OCI-LY1 (cell line): ENCODE results near the gene TCP11L2.
"Not testable (repeated sequence)": the region's sequence is repeated elsewhere in the genome, so short reads cannot be mapped to it uniquely, and the experiment has no call there.

Experiments
- H2AFZ ChIP-seq: fragments of 200-600 bp; sonication (generic), shearing (Covaris generic); 2 replicates; pipeline ENCODE4 v1.6.0; 2014; ENCODE audit warnings: antibody characterized with exemption, mild to moderate bottlenecking, low read length
- H3F3A ChIP-seq: fragments of 200-600 bp; sonication (generic), shearing (Covaris generic); 2 replicates; pipeline ENCODE4 v1.6.0; 2014; ENCODE audit warnings: mild to moderate bottlenecking, antibody characterized with exemption, low read length, moderate library complexity; ENCODE audit not compliant: insufficient read depth
- H3K27ac ChIP-seq: fragments of 200-600 bp; sonication (generic); 2 replicates; pipeline ENCODE4 v1.5.1; 2014; ENCODE audit warnings: low read length, mixed run types, mild to moderate bottlenecking, low read depth; ENCODE audit not compliant: poor library complexity, severe bottlenecking
- H3K27me3 ChIP-seq: fragments of 200-600 bp; sonication (generic); 2 replicates; pipeline ENCODE4 v1.6.0; 2014; ENCODE audit warnings: antibody characterized with exemption, mild to moderate bottlenecking, low read length, moderate library complexity; ENCODE audit not compliant: insufficient read depth
- H3K36me3 ChIP-seq: fragments of 200-600 bp; sonication (generic); 2 replicates; pipeline ENCODE4 v1.6.1; 2014; ENCODE audit warnings: mild to moderate bottlenecking, antibody characterized with exemption, low read length, moderate library complexity, mixed read lengths; ENCODE audit not compliant: insufficient read depth
- H3K4me1 ChIP-seq: fragments of 200-600 bp; sonication (generic); 2 replicates; pipeline ENCODE4 v1.5.1; 2014; ENCODE audit warnings: mild to moderate bottlenecking, low read length, moderate library complexity; ENCODE audit not compliant: insufficient read depth, severe bottlenecking
- H3K4me2 ChIP-seq: fragments of 200-600 bp; sonication (generic), shearing (Covaris generic); 2 replicates; pipeline ENCODE4 v1.6.1; 2014; ENCODE audit warnings: low read length
- H3K4me3 ChIP-seq: fragments of 200-600 bp; sonication (generic); 2 replicates; pipeline ENCODE4 v1.5.1; 2014; ENCODE audit warnings: low read length, low read depth, mild to moderate bottlenecking, mixed read lengths; ENCODE audit not compliant: poor library complexity, severe bottlenecking
- H3K79me2 ChIP-seq: fragments of 200-600 bp; shearing (Covaris generic); 2 replicates; pipeline ENCODE4 v1.6.1; 2016; ENCODE audit warnings: mixed run types, low read length, mixed read lengths; ENCODE audit not compliant: insufficient read depth
- H3K9ac ChIP-seq: fragments of 200-600 bp; sonication (generic), shearing (Covaris generic); 2 replicates; pipeline ENCODE4 v1.6.1; 2014; ENCODE audit warnings: mild to moderate bottlenecking, low read length, mixed read lengths
- H3K9me2 ChIP-seq: fragments of 200-600 bp; sonication (generic), shearing (Covaris generic); 2 replicates; pipeline ENCODE4 v1.6.1; 2014; ENCODE audit warnings: low read depth, mild to moderate bottlenecking, low read length, mixed read lengths
- H3K9me3 ChIP-seq: fragments of 200-600 bp; shearing (Covaris generic); 2 replicates; pipeline ENCODE4 v1.6.1; 2014; ENCODE audit warnings: low read length, mixed read lengths
- H4K20me1 ChIP-seq: fragments of 200-600 bp; sonication (generic), shearing (Covaris generic); 2 replicates; pipeline ENCODE4 v1.6.0; 2016; ENCODE audit warnings: mild to moderate bottlenecking, low read length; ENCODE audit not compliant: insufficient read depth
- CTCF ChIP-seq: fragments of 200-600 bp; sonication (generic), shearing (Covaris generic); IDR thresholded peaks from 2 replicates; pipeline ENCODE4 v1.5.1; 2017; ENCODE audit warnings: mild to moderate bottlenecking, antibody characterized with exemption, low read length, moderate library complexity, mixed read lengths
- EZH2 ChIP-seq: fragments of 200-600 bp; sonication (generic), shearing (Covaris generic); IDR thresholded peaks from 2 replicates; pipeline ENCODE4 v1.8.0; 2017; ENCODE audit warnings: borderline replicate concordance, mixed run types, mild to moderate bottlenecking, antibody characterized with exemption, low read length, moderate library complexity, mixed read lengths

Gene TCP11L2

GRCh38 chr12:106369624-106370346 lies 67.3 kb downstream of the TCP11L2 start:
- Histone ChIP-seq H3K4me3 (no peak overlapping the region), H3K27ac (no peak overlapping the region), H3K79me2 (no peaks in the 10 kb centered on the region), H3K9me2 (no peaks in the 10 kb centered on the region), H3K9ac (no peak overlapping the region), H3K27me3 (no peaks in the 10 kb centered on the region), H2AFZ (no peak overlapping the region), H4K20me1 (no peaks in the 10 kb centered on the region), H3K4me1 (no peaks in the 10 kb centered on the region), H3K4me2 (no peak overlapping the region), H3K9me3 (no peaks in the 10 kb centered on the region), H3F3A (no peaks in the 10 kb centered on the region), H3K36me3 (peaks cover 43% of the 10 kb centered on the region)
- no peak for TF ChIP-seq CTCF
- no peak for TF ChIP-seq EZH2

GRCh38 chr12:106378788-106379187 lies 76.3 kb downstream of the TCP11L2 start:
- Histone ChIP-seq H4K20me1 (no peaks in the 10 kb centered on the region), H3K27ac (no peak overlapping the region), H3K9me2 (no peaks in the 10 kb centered on the region)

GRCh38 chr12:106380954-106381353 lies 78.4 kb downstream of the TCP11L2 start:
- H3K4me2 ChIP-seq: no peak overlapping the region
- H3K4me1 ChIP-seq: no peaks in the 10 kb centered on the region
- H3F3A ChIP-seq: no peaks in the 10 kb centered on the region
- no peak overlapping the region for H3K9ac ChIP-seq
- no peaks in the 10 kb centered on the region for H3K9me2 ChIP-seq
- no peak overlapping the region for H3K27ac ChIP-seq
- H4K20me1 ChIP-seq: no peaks in the 10 kb centered on the region
- no peak for TF ChIP-seq EZH2
- TF ChIP-seq CTCF: no peak
- H3K36me3 ChIP-seq: peaks cover 52% of the 10 kb centered on the region
- no peaks in the 10 kb centered on the region for H3K79me2 ChIP-seq
- no peak overlapping the region for H2AFZ ChIP-seq
- no peaks in the 10 kb centered on the region for H3K9me3 ChIP-seq
- H3K4me3 ChIP-seq: no peak overlapping the region
- no peaks in the 10 kb centered on the region for H3K27me3 ChIP-seq

More at GRCh38 chr12:106378788-106379187, 76.3 kb downstream of the TCP11L2 start:
- Histone ChIP-seq H3K27me3 (no peaks in the 10 kb centered on the region), H3K36me3 (peaks cover 57% of the 10 kb centered on the region), H3K9me3 (no peaks in the 10 kb centered on the region), H3F3A (no peaks in the 10 kb centered on the region), H3K79me2 (no peaks in the 10 kb centered on the region), H3K4me3 (no peak overlapping the region), H3K9ac (no peak overlapping the region), H2AFZ (no peak overlapping the region), H3K4me1 (no peaks in the 10 kb centered on the region), H3K4me2 (no peak overlapping the region)
- TF ChIP-seq CTCF (no peak), EZH2 (no peak)

GRCh38 chr12:106381866-106382265 lies 79.3 kb downstream of the TCP11L2 start:
- not testable (repeated sequence) for H3K9me2 ChIP-seq, H3K27me3 ChIP-seq, H3K4me3 ChIP-seq, H3K9ac ChIP-seq, H3K4me1 ChIP-seq, H3F3A ChIP-seq, H3K9me3 ChIP-seq, H3K79me2 ChIP-seq, H3K4me2 ChIP-seq, H3K27ac ChIP-seq, H2AFZ ChIP-seq, H4K20me1 ChIP-seq
- peaks cover 52% of the 10 kb centered on the region for H3K36me3 ChIP-seq
